ENCODE results near the gene HYAL2. TPM values are rescaled to one million over a fixed set of nuclear protein-coding genes. Genes with fewer than 3 reads are reported as not detected.

Gene HYAL2
- polyA plus RNA-seq, 1 donor from 2014 or later = 116 TPM

DNA sequence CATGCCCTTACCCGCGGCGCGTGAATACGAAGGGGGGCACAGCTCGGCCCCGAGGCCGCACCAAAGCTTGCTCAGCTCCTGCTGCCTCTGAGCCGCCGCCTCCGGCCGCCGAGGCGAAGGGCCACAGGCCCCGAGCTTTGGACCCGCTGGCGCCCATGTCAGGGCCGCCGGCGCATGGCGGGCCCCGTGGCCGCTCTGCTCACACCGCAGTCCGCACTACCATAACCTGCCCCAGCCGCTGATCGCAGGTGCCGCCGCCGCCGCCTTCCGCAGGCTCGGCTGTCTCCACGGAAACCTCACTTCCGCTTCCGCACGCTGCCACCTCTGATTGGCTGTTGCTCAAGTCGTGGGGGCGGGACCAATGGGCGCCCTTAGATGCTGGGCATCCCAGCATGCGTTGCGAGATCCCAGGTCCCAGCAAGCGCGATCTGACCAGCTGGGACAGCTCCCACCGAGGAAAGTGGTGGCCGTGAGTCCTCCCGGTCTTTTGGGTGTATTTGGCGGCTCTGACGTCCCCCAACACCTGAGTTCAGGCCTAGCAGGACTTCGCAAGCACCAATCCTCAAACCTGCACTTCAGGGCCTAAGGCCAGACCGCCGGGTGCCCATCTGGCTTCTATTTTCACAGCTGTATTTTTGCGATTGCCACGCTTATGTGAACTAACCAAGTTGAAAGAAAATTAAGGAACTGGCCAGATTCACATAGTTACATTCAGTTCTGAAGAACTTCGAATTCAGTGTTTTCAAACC, 5.6 kb upstream of the HYAL2 start, which contains the start of gene TUSC2:
TUSC2 (minus strand) TSS at position 281 of the 749 bp plus-strand sequence; CDS start at position 157, 124 bp downstream.
- no peak for TF ChIP-seq EZH2 (IDR thresholded peaks at IDR 0.05; ENCODE audit: borderline replicate concordance, insufficient read depth, low read length, poor library complexity, severe bottlenecking)
- TF ChIP-seq POLR2AphosphoS5 (IDR thresholded peaks at IDR 0.05) = peak; percentile 96
- peak; percentile 92 for TF ChIP-seq MXI1 (conservative IDR thresholded peaks at IDR 0.05; ENCODE audit: poor library complexity, severe bottlenecking)
- no peak for TF ChIP-seq TAF1 (IDR thresholded peaks at IDR 0.05; ENCODE audit: low read depth)
- TF ChIP-seq, protein P1, sequence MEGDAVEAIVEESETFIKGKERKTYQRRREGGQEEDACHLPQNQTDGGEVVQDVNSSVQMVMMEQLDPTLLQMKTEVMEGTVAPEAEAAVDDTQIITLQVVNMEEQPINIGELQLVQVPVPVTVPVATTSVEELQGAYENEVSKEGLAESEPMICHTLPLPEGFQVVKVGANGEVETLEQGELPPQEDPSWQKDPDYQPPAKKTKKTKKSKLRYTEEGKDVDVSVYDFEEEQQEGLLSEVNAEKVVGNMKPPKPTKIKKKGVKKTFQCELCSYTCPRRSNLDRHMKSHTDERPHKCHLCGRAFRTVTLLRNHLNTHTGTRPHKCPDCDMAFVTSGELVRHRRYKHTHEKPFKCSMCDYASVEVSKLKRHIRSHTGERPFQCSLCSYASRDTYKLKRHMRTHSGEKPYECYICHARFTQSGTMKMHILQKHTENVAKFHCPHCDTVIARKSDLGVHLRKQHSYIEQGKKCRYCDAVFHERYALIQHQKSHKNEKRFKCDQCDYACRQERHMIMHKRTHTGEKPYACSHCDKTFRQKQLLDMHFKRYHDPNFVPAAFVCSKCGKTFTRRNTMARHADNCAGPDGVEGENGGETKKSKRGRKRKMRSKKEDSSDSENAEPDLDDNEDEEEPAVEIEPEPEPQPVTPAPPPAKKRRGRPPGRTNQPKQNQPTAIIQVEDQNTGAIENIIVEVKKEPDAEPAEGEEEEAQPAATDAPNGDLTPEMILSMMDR (IDR thresholded peaks at IDR 0.05; ENCODE audit: poor library complexity, severe bottlenecking) = no peak
- no peak for TF ChIP-seq RAD21 (conservative IDR thresholded peaks at IDR 0.05)
- TF ChIP-seq EP300 (conservative IDR thresholded peaks at IDR 0.05; ENCODE audit: poor library complexity, severe bottlenecking) = no peak
- TF ChIP-seq, protein P2, sequence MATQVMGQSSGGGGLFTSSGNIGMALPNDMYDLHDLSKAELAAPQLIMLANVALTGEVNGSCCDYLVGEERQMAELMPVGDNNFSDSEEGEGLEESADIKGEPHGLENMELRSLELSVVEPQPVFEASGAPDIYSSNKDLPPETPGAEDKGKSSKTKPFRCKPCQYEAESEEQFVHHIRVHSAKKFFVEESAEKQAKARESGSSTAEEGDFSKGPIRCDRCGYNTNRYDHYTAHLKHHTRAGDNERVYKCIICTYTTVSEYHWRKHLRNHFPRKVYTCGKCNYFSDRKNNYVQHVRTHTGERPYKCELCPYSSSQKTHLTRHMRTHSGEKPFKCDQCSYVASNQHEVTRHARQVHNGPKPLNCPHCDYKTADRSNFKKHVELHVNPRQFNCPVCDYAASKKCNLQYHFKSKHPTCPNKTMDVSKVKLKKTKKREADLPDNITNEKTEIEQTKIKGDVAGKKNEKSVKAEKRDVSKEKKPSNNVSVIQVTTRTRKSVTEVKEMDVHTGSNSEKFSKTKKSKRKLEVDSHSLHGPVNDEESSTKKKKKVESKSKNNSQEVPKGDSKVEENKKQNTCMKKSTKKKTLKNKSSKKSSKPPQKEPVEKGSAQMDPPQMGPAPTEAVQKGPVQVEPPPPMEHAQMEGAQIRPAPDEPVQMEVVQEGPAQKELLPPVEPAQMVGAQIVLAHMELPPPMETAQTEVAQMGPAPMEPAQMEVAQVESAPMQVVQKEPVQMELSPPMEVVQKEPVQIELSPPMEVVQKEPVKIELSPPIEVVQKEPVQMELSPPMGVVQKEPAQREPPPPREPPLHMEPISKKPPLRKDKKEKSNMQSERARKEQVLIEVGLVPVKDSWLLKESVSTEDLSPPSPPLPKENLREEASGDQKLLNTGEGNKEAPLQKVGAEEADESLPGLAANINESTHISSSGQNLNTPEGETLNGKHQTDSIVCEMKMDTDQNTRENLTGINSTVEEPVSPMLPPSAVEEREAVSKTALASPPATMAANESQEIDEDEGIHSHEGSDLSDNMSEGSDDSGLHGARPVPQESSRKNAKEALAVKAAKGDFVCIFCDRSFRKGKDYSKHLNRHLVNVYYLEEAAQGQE (IDR thresholded peaks at IDR 0.05; ENCODE audit: borderline replicate concordance) = peak; percentile 66
- TF ChIP-seq SMC3 (conservative IDR thresholded peaks at IDR 0.05; ENCODE audit: poor library complexity) = no peak
- H3F3A ChIP-seq (ENCODE audit: insufficient read depth, low read length, poor library complexity, severe bottlenecking) = no peaks in the 10 kb centered on the region
- H3K9ac ChIP-seq (ENCODE audit: low read length) = peak within 1 kb of the TSS; percentile 85
- H3K27me3 ChIP-seq (ENCODE audit: insufficient read depth, low read depth, low read length) = no peaks in the 10 kb centered on the region
- H4K20me1 ChIP-seq (ENCODE audit: insufficient read depth) = no peaks in the 10 kb centered on the region
- no peaks in the 10 kb centered on the region for H3K36me3 ChIP-seq (ENCODE audit: insufficient read depth, low read length)
- no peaks in the 10 kb centered on the region for H3K9me2 ChIP-seq (ENCODE audit: insufficient read depth, low read length)
- H2AFZ ChIP-seq (ENCODE audit: low read depth, low read length) = peak within 1 kb of the TSS; percentile 56
- peak within 1 kb of the TSS; percentile 100 for H3K4me3 ChIP-seq (ENCODE audit: low read length)
- peak within 1 kb of the TSS; percentile 66 for H3K27ac ChIP-seq (ENCODE audit: low read length)
- peak within 1 kb of the TSS; percentile 87 for H3K4me2 ChIP-seq (ENCODE audit: low read length)
- no peaks in the 10 kb centered on the region for H3K9me3 ChIP-seq (ENCODE audit: low read length)
- H3K79me2 ChIP-seq (replicated peaks; ENCODE audit: insufficient read depth, low read length) = peaks cover 12% of the 10 kb centered on the region

DNA sequence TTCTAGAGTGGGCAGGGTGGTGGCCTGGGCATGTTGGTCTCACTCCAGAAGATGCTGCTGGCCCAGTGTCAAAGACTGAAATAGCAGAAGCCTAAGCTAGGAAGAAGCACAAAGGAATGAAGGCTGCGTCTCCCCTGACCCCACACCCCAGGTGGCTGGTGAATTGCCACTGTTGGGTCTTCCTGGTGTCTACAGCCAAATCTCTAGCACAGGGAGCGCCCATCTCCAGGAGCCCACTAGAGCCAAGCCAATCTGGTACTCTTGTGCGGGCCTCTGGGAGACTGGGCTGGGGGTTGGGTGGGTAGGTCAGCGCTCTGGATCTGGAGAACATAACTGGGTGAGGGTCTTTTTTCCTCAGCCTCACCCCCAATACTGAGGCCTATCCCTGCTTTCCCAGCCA, 4.6 kb upstream of the HYAL2 start:
- Histone ChIP-seq H4K20me1 (ENCODE audit: insufficient read depth) (no peaks in the 10 kb centered on the region), H3K4me3 (ENCODE audit: low read length) (peak overlapping the region; percentile 100), H3K4me2 (ENCODE audit: low read length) (peak overlapping the region; percentile 73), H3K27ac (ENCODE audit: low read length) (peak overlapping the region; percentile 66), H3F3A (ENCODE audit: insufficient read depth, low read length, poor library complexity, severe bottlenecking) (no peaks in the 10 kb centered on the region), H3K27me3 (ENCODE audit: insufficient read depth, low read depth, low read length) (no peaks in the 10 kb centered on the region), H3K9ac (ENCODE audit: low read length) (peak overlapping the region; percentile 85), H3K36me3 (ENCODE audit: insufficient read depth, low read length) (no peaks in the 10 kb centered on the region), H2AFZ (ENCODE audit: low read depth, low read length) (no peak overlapping the region), H3K79me2 (replicated peaks; ENCODE audit: insufficient read depth, low read length) (peaks cover 12% of the 10 kb centered on the region), H3K9me3 (ENCODE audit: low read length) (no peaks in the 10 kb centered on the region), H3K9me2 (ENCODE audit: insufficient read depth, low read length) (no peaks in the 10 kb centered on the region)
- TF ChIP-seq EP300 (conservative IDR thresholded peaks at IDR 0.05; ENCODE audit: poor library complexity, severe bottlenecking) (no peak), MXI1 (conservative IDR thresholded peaks at IDR 0.05; ENCODE audit: poor library complexity, severe bottlenecking) (no peak), TAF1 (IDR thresholded peaks at IDR 0.05; ENCODE audit: low read depth) (no peak), POLR2AphosphoS5 (IDR thresholded peaks at IDR 0.05) (no peak), EZH2 (IDR thresholded peaks at IDR 0.05; ENCODE audit: borderline replicate concordance, insufficient read depth, low read length, poor library complexity, severe bottlenecking) (no peak), SMC3 (conservative IDR thresholded peaks at IDR 0.05; ENCODE audit: poor library complexity) (no peak), RAD21 (conservative IDR thresholded peaks at IDR 0.05) (no peak)
- TF ChIP-seq, protein P2 (IDR thresholded peaks at IDR 0.05; ENCODE audit: borderline replicate concordance) = no peak
- TF ChIP-seq, protein P1 (IDR thresholded peaks at IDR 0.05; ENCODE audit: poor library complexity, severe bottlenecking) = no peak

Measured in neural cell (in vitro differentiated cells).